ENCODE data around the gene CILP.

DNA sequence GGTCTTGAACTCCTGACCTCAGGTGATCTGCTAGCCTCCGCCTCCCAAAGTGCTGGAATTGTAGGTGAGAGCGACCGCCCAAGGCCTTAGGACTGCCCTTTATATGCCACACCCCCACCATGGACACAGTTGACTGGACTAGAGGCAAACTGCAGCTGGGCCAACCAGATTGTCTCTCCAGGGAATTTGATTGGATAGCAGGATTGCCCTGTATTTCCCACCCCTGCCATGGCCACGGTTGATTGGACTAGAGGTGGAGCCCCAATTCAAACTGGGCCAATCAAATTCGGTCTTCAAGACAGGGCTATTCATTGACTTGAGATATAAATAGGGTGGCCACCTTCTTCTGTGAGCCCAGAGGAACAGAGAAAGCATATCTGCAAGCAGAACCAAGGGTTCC is 19.3 kb downstream of the CILP start:
- TF ChIP-seq, protein P1, sequence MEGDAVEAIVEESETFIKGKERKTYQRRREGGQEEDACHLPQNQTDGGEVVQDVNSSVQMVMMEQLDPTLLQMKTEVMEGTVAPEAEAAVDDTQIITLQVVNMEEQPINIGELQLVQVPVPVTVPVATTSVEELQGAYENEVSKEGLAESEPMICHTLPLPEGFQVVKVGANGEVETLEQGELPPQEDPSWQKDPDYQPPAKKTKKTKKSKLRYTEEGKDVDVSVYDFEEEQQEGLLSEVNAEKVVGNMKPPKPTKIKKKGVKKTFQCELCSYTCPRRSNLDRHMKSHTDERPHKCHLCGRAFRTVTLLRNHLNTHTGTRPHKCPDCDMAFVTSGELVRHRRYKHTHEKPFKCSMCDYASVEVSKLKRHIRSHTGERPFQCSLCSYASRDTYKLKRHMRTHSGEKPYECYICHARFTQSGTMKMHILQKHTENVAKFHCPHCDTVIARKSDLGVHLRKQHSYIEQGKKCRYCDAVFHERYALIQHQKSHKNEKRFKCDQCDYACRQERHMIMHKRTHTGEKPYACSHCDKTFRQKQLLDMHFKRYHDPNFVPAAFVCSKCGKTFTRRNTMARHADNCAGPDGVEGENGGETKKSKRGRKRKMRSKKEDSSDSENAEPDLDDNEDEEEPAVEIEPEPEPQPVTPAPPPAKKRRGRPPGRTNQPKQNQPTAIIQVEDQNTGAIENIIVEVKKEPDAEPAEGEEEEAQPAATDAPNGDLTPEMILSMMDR (IDR thresholded peaks at IDR 0.05 in 4 of 5, conservative IDR thresholded peaks at IDR 0.05 in 1 of 5): no peak
- no peak for TF ChIP-seq POLR2A (IDR thresholded peaks at IDR 0.05)

All from gastrocnemius medialis (tissue), 4 donors.